Endodermal cell (in vitro differentiated cells): ENCODE data around the gene CELF1. TPM values are rescaled to one million over a fixed set of nuclear protein-coding genes. Genes with fewer than 3 reads are reported as not detected.

Experiments
- DNase-seq: peaks from one replicate; pipeline ENCODE4 v3.0.0-alpha.2; 2017
- H3K27ac ChIP-seq: 2 replicates; pipeline ENCODE4 v1.5.1; 2013; ENCODE audit warnings: mild to moderate bottlenecking, low read depth, low read length, moderate library complexity
- H3K27me3 ChIP-seq: 2 replicates; pipeline ENCODE4 v1.6.1; 2013; ENCODE audit warnings: mild to moderate bottlenecking, low read length, moderate library complexity; ENCODE audit not compliant: insufficient read depth, control insufficient read depth, poor library complexity, severe bottlenecking
- H3K36me3 ChIP-seq: 2 replicates; pipeline ENCODE4 v1.7.0; 2013; ENCODE audit warnings: mild to moderate bottlenecking, low read length, moderate library complexity; ENCODE audit not compliant: control insufficient read depth, insufficient read depth
- H3K4me1 ChIP-seq: one replicate; pipeline ENCODE4 v1.7.0; 2013; ENCODE audit warnings: low read length; ENCODE audit not compliant: control insufficient read depth, insufficient read depth
- H3K4me3 ChIP-seq: 2 replicates; pipeline ENCODE4 v1.5.1; 2013; ENCODE audit warnings: mild to moderate bottlenecking, low read length, moderate library complexity
- H3K9ac ChIP-seq: 2 replicates; pipeline ENCODE4 v1.6.1; 2013; ENCODE audit warnings: mild to moderate bottlenecking, low read length, moderate library complexity; ENCODE audit not compliant: poor library complexity, severe bottlenecking; ENCODE audit errors: extremely low read depth
- H3K9me3 ChIP-seq: 2 replicates; pipeline ENCODE4 v1.6.1; 2013; ENCODE audit warnings: mild to moderate bottlenecking, low read length, moderate library complexity; ENCODE audit not compliant: control insufficient read depth
- H3K27ac Mint-ChIP-seq: 2 replicates; pipeline ENCODE4 v1.8.0; 2020; ENCODE audit warnings: mixed read lengths
- H3K27me3 Mint-ChIP-seq: 2 replicates; pipeline ENCODE4 v1.8.0; 2021; ENCODE audit warnings: mild to moderate bottlenecking, mixed read lengths; ENCODE audit not compliant: insufficient read depth
- H3K36me3 Mint-ChIP-seq: 2 replicates; pipeline ENCODE4 v1.8.0; 2020; ENCODE audit warnings: low read depth, mixed read lengths
- H3K4me1 Mint-ChIP-seq: 2 replicates; pipeline ENCODE4 v1.8.0; 2020; ENCODE audit warnings: mixed read lengths
- H3K4me3 Mint-ChIP-seq: 2 replicates; pipeline ENCODE4 v1.8.0; 2020; ENCODE audit warnings: mild to moderate bottlenecking, moderate library complexity, mixed read lengths
- H3K9me3 Mint-ChIP-seq: 2 replicates; pipeline ENCODE4 v1.8.0; 2020; ENCODE audit warnings: mild to moderate bottlenecking, mixed read lengths
- WGBS, 2 experiments: methylation state at CpG; one replicate each; pipeline versions ENCODE4 v1.1.5 to v1.1.7; 2013; ENCODE audit warnings: missing lambda C conversion rate in 2 of 2, mixed read lengths in 1 of 2; ENCODE audit not compliant: insufficient coverage in 1 of 2, insufficient read length in 1 of 2; 5-methylcytosine and 5-hydroxymethylcytosine counted together
- total RNA-seq, 2 donors: library from RNA; stranded (reverse); fragmentation: NEBNext Ultra II Directional in 1 of 2; extraction: Animal tissue kit (Norgen Biotek cat#: 25700) in 1 of 2; gene quantifications; 2 replicates in 1 of 2; 3 replicates in 1 of 2; pipeline ENCODE4 v1.2.1, GENCODE V29; 2021
- TF ChIP-seq, protein P1 (sequence below): fragments of 200-600 bp; sonication (generic); conservative IDR thresholded peaks from 2 replicates; pipeline ENCODE4 v1.5.0; 2021; ENCODE audit warnings: antibody characterized with exemption, mild to moderate bottlenecking

The CELF1 gene
- total RNA-seq, 2 donors from 2014 or later, result 202 to 205 TPM

DNA sequence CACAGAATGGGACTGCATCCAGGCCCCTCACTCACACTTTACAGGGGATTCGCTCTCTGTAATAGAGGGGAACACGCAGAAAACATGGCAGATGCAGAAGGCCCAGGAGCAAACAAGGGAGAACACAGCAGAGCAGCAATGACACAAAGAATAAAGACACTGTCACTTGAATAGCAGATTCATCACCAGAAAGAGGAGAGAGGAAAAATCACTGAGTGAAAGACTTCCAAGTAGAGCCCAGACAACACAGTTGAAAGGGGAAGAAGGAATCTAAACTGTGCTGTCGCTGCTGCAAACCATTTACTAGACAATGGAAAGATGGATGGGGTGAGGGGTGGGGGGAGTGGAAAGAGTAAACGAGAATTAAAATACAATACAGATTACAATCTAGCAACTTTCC lies 75.2 kb downstream of the CELF1 start:
- peak overlapping the region; percentile 21 for H3K27ac Mint-ChIP-seq
- TF ChIP-seq, protein P1, sequence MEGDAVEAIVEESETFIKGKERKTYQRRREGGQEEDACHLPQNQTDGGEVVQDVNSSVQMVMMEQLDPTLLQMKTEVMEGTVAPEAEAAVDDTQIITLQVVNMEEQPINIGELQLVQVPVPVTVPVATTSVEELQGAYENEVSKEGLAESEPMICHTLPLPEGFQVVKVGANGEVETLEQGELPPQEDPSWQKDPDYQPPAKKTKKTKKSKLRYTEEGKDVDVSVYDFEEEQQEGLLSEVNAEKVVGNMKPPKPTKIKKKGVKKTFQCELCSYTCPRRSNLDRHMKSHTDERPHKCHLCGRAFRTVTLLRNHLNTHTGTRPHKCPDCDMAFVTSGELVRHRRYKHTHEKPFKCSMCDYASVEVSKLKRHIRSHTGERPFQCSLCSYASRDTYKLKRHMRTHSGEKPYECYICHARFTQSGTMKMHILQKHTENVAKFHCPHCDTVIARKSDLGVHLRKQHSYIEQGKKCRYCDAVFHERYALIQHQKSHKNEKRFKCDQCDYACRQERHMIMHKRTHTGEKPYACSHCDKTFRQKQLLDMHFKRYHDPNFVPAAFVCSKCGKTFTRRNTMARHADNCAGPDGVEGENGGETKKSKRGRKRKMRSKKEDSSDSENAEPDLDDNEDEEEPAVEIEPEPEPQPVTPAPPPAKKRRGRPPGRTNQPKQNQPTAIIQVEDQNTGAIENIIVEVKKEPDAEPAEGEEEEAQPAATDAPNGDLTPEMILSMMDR, result no peak
- no peaks in the 10 kb centered on the region for H3K27me3 ChIP-seq
- H3K27me3 Mint-ChIP-seq, result no peaks in the 10 kb centered on the region
- H3K4me1 ChIP-seq, result no peaks in the 10 kb centered on the region
- peaks cover 2% of the 10 kb centered on the region for H3K4me1 Mint-ChIP-seq
- H3K9ac ChIP-seq, result no peak overlapping the region
- H3K4me3 Mint-ChIP-seq, result no peak overlapping the region
- peaks cover 95% of the 10 kb centered on the region for H3K36me3 ChIP-seq
- H3K4me3 ChIP-seq, result no peak overlapping the region
- 88 to 100% methylated on average over 2 to 4 of the region's 4 CpGs for WGBS, 2 experiments
- H3K27ac ChIP-seq, result no peak overlapping the region
- no peaks in the 10 kb centered on the region for H3K9me3 ChIP-seq
- H3K36me3 Mint-ChIP-seq, result peaks cover 86% of the 10 kb centered on the region
- H3K9me3 Mint-ChIP-seq, result no peaks in the 10 kb centered on the region
- DNase-seq, result no peak

DNA sequence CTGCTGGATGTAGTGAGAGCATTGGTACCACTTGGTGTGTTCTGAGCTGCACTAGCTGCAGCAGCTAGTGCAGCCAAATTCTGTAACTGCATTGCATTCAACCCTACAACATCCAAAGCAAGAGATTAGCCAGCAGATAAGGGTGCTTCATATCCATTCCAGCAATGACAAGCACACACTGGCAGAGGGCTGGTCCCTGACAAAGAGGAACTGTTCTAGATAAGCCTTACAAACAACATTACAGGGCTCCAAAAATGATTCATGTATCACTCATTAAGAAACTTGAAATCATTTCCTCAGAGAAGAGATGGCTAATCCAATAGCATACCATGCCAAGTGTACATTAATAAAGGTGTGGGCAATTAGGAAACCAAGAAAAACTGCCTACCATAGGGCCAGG lies 75.6 kb downstream of the CELF1 start:
- Histone ChIP-seq H3K4me1 (no peaks in the 10 kb centered on the region), H3K4me3 (no peak overlapping the region), H3K36me3 (peaks cover 95% of the 10 kb centered on the region), H3K9ac (no peak overlapping the region), H3K27ac (no peak overlapping the region), H3K9me3 (no peaks in the 10 kb centered on the region), H3K27me3 (no peaks in the 10 kb centered on the region)
- Mint-ChIP-seq H3K27ac (no peak overlapping the region), H3K36me3 (peaks cover 86% of the 10 kb centered on the region), H3K9me3 (no peaks in the 10 kb centered on the region), H3K27me3 (no peaks in the 10 kb centered on the region), H3K4me1 (peaks cover 2% of the 10 kb centered on the region), H3K4me3 (no peak overlapping the region)
- TF ChIP-seq, protein P1, result no peak
- DNase-seq, result no peak

DNA sequence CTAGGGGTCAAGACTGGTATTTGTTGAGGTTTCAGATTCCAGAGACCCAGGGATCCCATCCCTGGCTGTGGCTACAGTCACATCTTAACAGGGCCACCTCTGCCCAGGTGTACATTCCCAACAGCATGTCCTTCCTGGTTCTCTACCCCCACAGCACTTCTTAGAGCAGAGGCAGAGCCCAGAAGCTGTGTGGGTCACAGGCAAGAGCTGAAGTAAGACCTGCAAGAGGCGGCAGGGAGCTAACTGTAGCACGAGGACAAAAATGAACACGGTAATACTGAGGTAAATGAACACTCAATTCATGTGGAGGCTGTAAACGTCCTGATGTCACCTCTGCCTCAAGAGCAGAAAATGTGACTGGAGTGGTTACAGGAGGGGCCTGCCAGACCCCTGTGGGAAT lies 82.3 kb downstream of the CELF1 start:
- Mint-ChIP-seq H3K4me1 (peaks cover 40% of the 10 kb centered on the region), H3K36me3 (peaks cover 79% of the 10 kb centered on the region), H3K4me3 (no peak overlapping the region), H3K27ac (peak overlapping the region; percentile 89), H3K9me3 (no peaks in the 10 kb centered on the region), H3K27me3 (no peaks in the 10 kb centered on the region)
- Histone ChIP-seq H3K4me1 (peaks cover 20% of the 10 kb centered on the region), H3K9me3 (no peaks in the 10 kb centered on the region), H3K9ac (no peak overlapping the region), H3K4me3 (no peak overlapping the region), H3K27me3 (no peaks in the 10 kb centered on the region), H3K36me3 (peaks cover 98% of the 10 kb centered on the region), H3K27ac (no peak overlapping the region)
- no peak for DNase-seq
- TF ChIP-seq, protein P1, result no peak
- 91 to 98% methylated on average over 4 of the region's 4 CpGs for WGBS, 2 experiments
